Activated naive CD4-positive, alpha-beta T cell treated with anti-CD3 and anti-CD28 coated beads, Interleukin-2, amount 10 ng/mL, durations not matched to agents 7 days and 5 days (primary cell): ENCODE results near the gene FADS3.

Experiments
- CTCF ChIA-PET: fragments of 350-600 bp; sonication (Branson Sonifier 250); formaldehyde crosslinking; loops from one replicate; lab custom pipeline; 2021; ENCODE audit warnings: antibody characterized with exemption; lab: Charles Lee
- DNase-seq: peaks from one replicate; pipeline ENCODE4 v3.0.0-alpha.2; 2020
- H3K27ac Mint-ChIP-seq: one replicate; pipeline ENCODE4 v1.8.0; 2021; ENCODE audit warnings: mild to moderate bottlenecking, moderate library complexity, mixed read lengths
- H3K27me3 Mint-ChIP-seq: one replicate; pipeline ENCODE4 v1.8.0; 2021; ENCODE audit warnings: mild to moderate bottlenecking, mixed read lengths
- H3K36me3 Mint-ChIP-seq: one replicate; pipeline ENCODE4 v1.8.0; 2021; ENCODE audit warnings: mixed read lengths
- H3K4me1 Mint-ChIP-seq: one replicate; pipeline ENCODE4 v1.8.0; 2021; ENCODE audit warnings: mixed read lengths
- H3K4me3 Mint-ChIP-seq: one replicate; pipeline ENCODE4 v1.8.0; 2021; ENCODE audit warnings: mild to moderate bottlenecking, moderate library complexity, mixed read lengths
- H3K9me3 Mint-ChIP-seq: one replicate; pipeline ENCODE4 v1.8.0; 2021; ENCODE audit warnings: mixed read lengths

The FADS3 gene

GRCh38 chr11:61862714-61863547, 28.4 kb downstream of the FADS3 start:
- Mint-ChIP-seq H3K27ac (no peak overlapping the region), H3K9me3 (no peaks in the 10 kb centered on the region)
- CTCF ChIA-PET: interaction anchor here (1.2 kb wide), 1 partner anchor 245 kb away, joined by 4 read pairs; no protein-coding TSS in a partner anchor

GRCh38 chr11:61861634-61862033, 29.7 kb downstream of the FADS3 start:
- Mint-ChIP-seq H3K36me3 (peaks cover 39% of the 10 kb centered on the region), H3K4me3 (no peak overlapping the region), H3K4me1 (no peaks in the 10 kb centered on the region), H3K27me3 (no peaks in the 10 kb centered on the region), H3K9me3 (no peaks in the 10 kb centered on the region), H3K27ac (no peak overlapping the region)
- CTCF ChIA-PET: interaction anchor here (1.2 kb wide), 1 partner anchor 247 kb away, joined by 4 read pairs; no protein-coding TSS in a partner anchor
- no peak for DNase-seq

More at GRCh38 chr11:61862714-61863547, 28.4 kb downstream of the FADS3 start:
- no peak for DNase-seq
- Mint-ChIP-seq H3K36me3 (peaks cover 36% of the 10 kb centered on the region), H3K4me1 (no peaks in the 10 kb centered on the region), H3K4me3 (no peak overlapping the region), H3K27me3 (no peaks in the 10 kb centered on the region)

- H3K27me3 Mint-ChIP-seq: no peaks in the 10 kb centered on the region
- DNase-seq: no peak
- CTCF ChIA-PET: no interaction called here
- H3K9me3 Mint-ChIP-seq: no peaks in the 10 kb centered on the region
- no peaks in the 10 kb centered on the region for H3K4me1 Mint-ChIP-seq
- H3K36me3 Mint-ChIP-seq: peaks cover 35% of the 10 kb centered on the region
- no peak overlapping the region for H3K27ac Mint-ChIP-seq
- no peak overlapping the region for H3K4me3 Mint-ChIP-seq
Measured at GRCh38 chr11:61860054-61860903, 31.1 kb downstream of the FADS3 start.

GRCh38 chr11:61855939-61856680, 35.2 kb downstream of the FADS3 start:
- Mint-ChIP-seq H3K4me3 (no peak overlapping the region), H3K4me1 (no peaks in the 10 kb centered on the region), H3K27ac (no peak overlapping the region), H3K36me3 (peaks cover 36% of the 10 kb centered on the region), H3K9me3 (no peaks in the 10 kb centered on the region), H3K27me3 (no peaks in the 10 kb centered on the region)
- CTCF ChIA-PET: interaction anchor here (1.0 kb wide), 1 partner anchor 42 kb away, joined by 3 read pairs; no protein-coding TSS in a partner anchor
- DNase-seq: no peak

- Mint-ChIP-seq H3K4me1 (no peaks in the 10 kb centered on the region), H3K36me3 (peaks cover 38% of the 10 kb centered on the region), H3K4me3 (no peak overlapping the region), H3K9me3 (no peaks in the 10 kb centered on the region), H3K27me3 (no peaks in the 10 kb centered on the region), H3K27ac (no peak overlapping the region)
- CTCF ChIA-PET: interaction anchor here (1.1 kb wide), 1 partner anchor 58 kb away, joined by 3 read pairs; no protein-coding TSS in a partner anchor
- DNase-seq: no peak
Measured at GRCh38 chr11:61854966-61855714, 36.2 kb downstream of the FADS3 start.

GRCh38 chr11:61854206-61854895, 37.0 kb downstream of the FADS3 start:
- CTCF ChIA-PET: interaction anchor here (1.1 kb wide), 1 partner anchor 57 kb away, joined by 3 read pairs; no protein-coding TSS in a partner anchor
- Mint-ChIP-seq H3K27ac (no peak overlapping the region), H3K4me1 (no peaks in the 10 kb centered on the region), H3K27me3 (no peaks in the 10 kb centered on the region), H3K4me3 (no peak overlapping the region), H3K9me3 (no peaks in the 10 kb centered on the region), H3K36me3 (peaks cover 42% of the 10 kb centered on the region)
- DNase-seq: no peak

GRCh38 chr11:61853698-61854169, 37.6 kb downstream of the FADS3 start:
- no peaks in the 10 kb centered on the region for H3K27me3 Mint-ChIP-seq
- no peak overlapping the region for H3K27ac Mint-ChIP-seq
- H3K4me1 Mint-ChIP-seq: no peaks in the 10 kb centered on the region
- no peak for DNase-seq
- peaks cover 40% of the 10 kb centered on the region for H3K36me3 Mint-ChIP-seq
- no peak overlapping the region for H3K4me3 Mint-ChIP-seq
- CTCF ChIA-PET: no interaction called here
- H3K9me3 Mint-ChIP-seq: no peaks in the 10 kb centered on the region

- no peak overlapping the region for H3K4me3 Mint-ChIP-seq
- CTCF ChIA-PET: no interaction called here
- no peaks in the 10 kb centered on the region for H3K27me3 Mint-ChIP-seq
- no peak for DNase-seq
- H3K9me3 Mint-ChIP-seq: no peaks in the 10 kb centered on the region
- H3K4me1 Mint-ChIP-seq: no peaks in the 10 kb centered on the region
- H3K27ac Mint-ChIP-seq: no peak overlapping the region
- peaks cover 53% of the 10 kb centered on the region for H3K36me3 Mint-ChIP-seq
Measured at GRCh38 chr11:61851900-61852295, 39.4 kb downstream of the FADS3 start.

- no peak for DNase-seq
- H3K9me3 Mint-ChIP-seq: no peaks in the 10 kb centered on the region
- H3K27me3 Mint-ChIP-seq: no peaks in the 10 kb centered on the region
- CTCF ChIA-PET: no interaction called here
- H3K4me1 Mint-ChIP-seq: no peaks in the 10 kb centered on the region
- no peak overlapping the region for H3K27ac Mint-ChIP-seq
- H3K36me3 Mint-ChIP-seq: peaks cover 57% of the 10 kb centered on the region
- H3K4me3 Mint-ChIP-seq: no peak overlapping the region
Measured at GRCh38 chr11:61851113-61851899, 40.0 kb downstream of the FADS3 start.

- no peak overlapping the region for H3K4me3 Mint-ChIP-seq
- peaks cover 2% of the 10 kb centered on the region for H3K4me1 Mint-ChIP-seq
- H3K27me3 Mint-ChIP-seq: no peaks in the 10 kb centered on the region
- DNase-seq: no peak
- H3K9me3 Mint-ChIP-seq: no peaks in the 10 kb centered on the region
- H3K27ac Mint-ChIP-seq: no peak overlapping the region
- peaks cover 61% of the 10 kb centered on the region for H3K36me3 Mint-ChIP-seq
- CTCF ChIA-PET: no interaction called here
Measured at GRCh38 chr11:61850687-61851086, 40.7 kb downstream of the FADS3 start.

GRCh38 chr11:61848631-61849030, 42.7 kb downstream of the FADS3 start:
- Mint-ChIP-seq H3K9me3 (no peaks in the 10 kb centered on the region), H3K4me1 (peaks cover 2% of the 10 kb centered on the region), H3K27ac (no peak overlapping the region), H3K27me3 (no peaks in the 10 kb centered on the region), H3K36me3 (peaks cover 68% of the 10 kb centered on the region), H3K4me3 (no peak overlapping the region)
- CTCF ChIA-PET: interaction anchor here (1.4 kb wide), 1 partner anchor 22 kb away, joined by 4 read pairs; no protein-coding TSS in a partner anchor
- no peak for DNase-seq

GRCh38 chr11:61847914-61848581, 43.3 kb downstream of the FADS3 start:
- peaks cover 70% of the 10 kb centered on the region for H3K36me3 Mint-ChIP-seq
- CTCF ChIA-PET: interaction anchor here (1.1 to 1.4 kb wide), 2 partner anchors 23 to 49 kb away, joined by 3 to 4 read pairs; no protein-coding TSS in a partner anchor
- no peak overlapping the region for H3K27ac Mint-ChIP-seq
- no peaks in the 10 kb centered on the region for H3K9me3 Mint-ChIP-seq
- peaks cover 2% of the 10 kb centered on the region for H3K4me1 Mint-ChIP-seq
- no peaks in the 10 kb centered on the region for H3K27me3 Mint-ChIP-seq
- H3K4me3 Mint-ChIP-seq: no peak overlapping the region
- no peak for DNase-seq
